Retinal pigment epithelial cell (primary cell): ENCODE results near the gene ATP6V1G3.

Source experiments
- DNase-seq: peaks from one replicate; pipeline ENCODE4 v3.0.0-alpha.2; 2010; ENCODE audit warnings: low read depth
- H3K4me3 ChIP-seq: 2 replicates; pipeline ENCODE4 v1.5.1; 2011; ENCODE audit warnings: mild to moderate bottlenecking, low read length, control low read depth, moderate library complexity
- TF ChIP-seq, protein P1 (sequence below): conservative IDR thresholded peaks from 2 replicates; pipeline ENCODE4 v1.5.1; 2011; ENCODE audit warnings: low read depth, low read length, control low read depth, inconsistent platforms

The ATP6V1G3 gene

DNA sequence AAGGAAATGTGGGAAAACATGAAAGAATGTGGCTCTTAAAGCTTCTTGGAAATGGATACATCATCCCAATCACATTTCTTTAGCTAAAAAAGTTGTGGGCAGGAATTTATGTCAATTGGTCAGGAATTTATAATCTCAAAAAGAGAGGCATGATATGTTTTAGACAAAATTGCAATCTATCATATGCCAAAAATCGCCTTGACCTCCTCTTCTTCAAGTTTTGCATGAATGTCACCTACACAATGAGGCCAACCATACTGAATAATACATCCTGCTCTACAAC, 42.4 kb downstream of the ATP6V1G3 start:
- no peak overlapping the region for H3K4me3 ChIP-seq
- TF ChIP-seq, protein P1, sequence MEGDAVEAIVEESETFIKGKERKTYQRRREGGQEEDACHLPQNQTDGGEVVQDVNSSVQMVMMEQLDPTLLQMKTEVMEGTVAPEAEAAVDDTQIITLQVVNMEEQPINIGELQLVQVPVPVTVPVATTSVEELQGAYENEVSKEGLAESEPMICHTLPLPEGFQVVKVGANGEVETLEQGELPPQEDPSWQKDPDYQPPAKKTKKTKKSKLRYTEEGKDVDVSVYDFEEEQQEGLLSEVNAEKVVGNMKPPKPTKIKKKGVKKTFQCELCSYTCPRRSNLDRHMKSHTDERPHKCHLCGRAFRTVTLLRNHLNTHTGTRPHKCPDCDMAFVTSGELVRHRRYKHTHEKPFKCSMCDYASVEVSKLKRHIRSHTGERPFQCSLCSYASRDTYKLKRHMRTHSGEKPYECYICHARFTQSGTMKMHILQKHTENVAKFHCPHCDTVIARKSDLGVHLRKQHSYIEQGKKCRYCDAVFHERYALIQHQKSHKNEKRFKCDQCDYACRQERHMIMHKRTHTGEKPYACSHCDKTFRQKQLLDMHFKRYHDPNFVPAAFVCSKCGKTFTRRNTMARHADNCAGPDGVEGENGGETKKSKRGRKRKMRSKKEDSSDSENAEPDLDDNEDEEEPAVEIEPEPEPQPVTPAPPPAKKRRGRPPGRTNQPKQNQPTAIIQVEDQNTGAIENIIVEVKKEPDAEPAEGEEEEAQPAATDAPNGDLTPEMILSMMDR: no peak
- DNase-seq: no peak

DNA sequence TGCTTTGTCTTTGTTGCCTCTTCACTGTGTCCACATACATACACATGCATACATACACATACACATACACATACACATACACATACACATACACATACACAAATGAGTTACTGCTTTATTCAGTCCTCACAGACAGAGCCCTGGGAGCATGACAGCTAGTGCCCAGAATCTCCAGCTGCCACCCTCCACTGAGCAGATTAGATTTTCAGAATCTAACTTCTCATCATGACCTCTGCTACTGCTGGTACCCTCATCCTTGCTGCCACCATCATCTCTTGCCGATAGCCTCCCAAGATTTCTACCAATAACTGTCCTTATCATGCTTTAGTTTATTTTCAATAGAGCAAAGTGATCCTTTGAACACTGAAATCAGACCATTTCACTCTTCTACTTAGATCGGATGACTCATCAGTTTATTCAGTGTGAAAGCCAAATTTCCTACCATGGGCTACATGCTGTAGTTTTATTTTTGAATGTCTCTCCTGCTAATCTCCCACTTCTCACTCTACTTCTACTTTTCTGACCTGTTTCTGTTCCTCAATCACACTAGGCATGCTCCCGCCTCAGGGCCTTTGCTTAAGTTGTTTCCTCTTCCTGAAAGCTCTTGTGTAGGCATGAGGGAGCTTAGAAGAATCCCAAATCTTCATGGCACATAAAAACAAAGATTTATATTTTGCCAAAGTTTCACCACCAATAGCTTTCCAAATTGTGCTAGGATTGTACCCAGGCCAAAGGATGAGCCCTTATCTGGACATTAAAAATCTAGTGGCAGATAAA, 43.0 kb downstream of the ATP6V1G3 start:
- no peak overlapping the region for H3K4me3 ChIP-seq
- TF ChIP-seq, protein P1: no peak
- no peak for DNase-seq

DNA sequence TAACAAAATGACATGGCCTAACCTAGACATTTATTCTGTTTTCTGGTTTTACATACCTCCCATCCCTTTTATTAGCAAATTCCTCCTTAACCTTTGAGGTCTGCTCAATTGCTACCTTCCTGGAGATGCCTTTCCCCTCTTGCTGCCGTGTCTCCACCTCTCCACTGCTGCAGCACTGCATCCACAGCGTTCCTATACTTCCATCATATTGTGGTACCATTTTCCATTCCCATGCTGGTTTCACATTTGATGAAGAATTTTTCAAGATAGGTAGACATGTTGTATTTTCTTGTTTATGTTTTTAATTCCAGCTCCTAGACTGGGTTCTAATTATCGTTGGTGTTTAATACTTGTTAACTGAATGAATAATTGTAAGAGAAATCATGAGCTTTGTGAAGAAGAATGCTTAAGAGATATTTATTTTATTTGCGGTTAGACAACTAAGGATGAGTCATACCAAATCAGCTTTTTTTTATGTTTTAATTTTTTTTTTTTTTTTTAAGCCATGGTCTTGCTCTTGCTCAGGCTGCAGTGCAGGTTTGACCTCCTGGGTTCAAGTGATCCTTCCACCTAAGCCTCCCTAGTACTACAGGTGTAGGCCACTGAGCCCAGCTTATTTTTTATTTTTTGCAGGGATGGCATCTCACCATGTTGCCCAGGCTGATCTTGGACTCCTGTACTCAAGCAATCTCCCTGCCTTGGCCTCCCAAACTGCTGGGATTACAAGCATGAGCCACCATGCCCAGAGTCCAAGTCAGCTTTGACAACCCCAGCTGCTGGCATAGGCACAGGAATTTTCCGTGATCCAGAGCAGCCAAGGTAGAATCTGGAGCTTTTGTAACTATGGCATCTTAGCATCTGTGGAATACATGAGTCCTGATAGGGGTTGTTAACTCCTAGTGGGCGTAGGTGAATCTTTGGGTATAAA, 44.0 kb downstream of the ATP6V1G3 start:
- H3K4me3 ChIP-seq: no peak overlapping the region
- TF ChIP-seq, protein P1: no peak
- DNase-seq: no peak

DNA sequence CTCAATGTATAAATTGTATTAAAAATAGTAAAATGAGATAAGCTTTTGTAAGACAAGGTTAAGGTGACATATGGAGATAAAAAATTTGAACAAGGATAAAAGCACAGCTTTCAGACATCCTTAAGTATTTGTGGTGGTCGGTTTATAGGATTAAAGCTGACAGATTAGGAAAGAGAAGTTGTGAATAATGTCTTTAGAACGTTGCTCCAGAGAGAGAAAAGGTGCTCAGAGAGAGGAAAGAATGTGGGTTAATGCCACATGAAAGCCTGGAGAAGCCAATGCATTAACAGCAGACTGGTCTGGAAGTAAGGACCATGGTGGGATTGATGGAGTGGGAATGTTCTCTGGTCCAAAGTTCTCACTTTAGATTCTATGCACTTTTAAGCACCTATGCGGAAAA, 44.8 kb downstream of the ATP6V1G3 start:
- TF ChIP-seq, protein P1: no peak
- no peak for DNase-seq
- H3K4me3 ChIP-seq: no peak overlapping the region

DNA sequence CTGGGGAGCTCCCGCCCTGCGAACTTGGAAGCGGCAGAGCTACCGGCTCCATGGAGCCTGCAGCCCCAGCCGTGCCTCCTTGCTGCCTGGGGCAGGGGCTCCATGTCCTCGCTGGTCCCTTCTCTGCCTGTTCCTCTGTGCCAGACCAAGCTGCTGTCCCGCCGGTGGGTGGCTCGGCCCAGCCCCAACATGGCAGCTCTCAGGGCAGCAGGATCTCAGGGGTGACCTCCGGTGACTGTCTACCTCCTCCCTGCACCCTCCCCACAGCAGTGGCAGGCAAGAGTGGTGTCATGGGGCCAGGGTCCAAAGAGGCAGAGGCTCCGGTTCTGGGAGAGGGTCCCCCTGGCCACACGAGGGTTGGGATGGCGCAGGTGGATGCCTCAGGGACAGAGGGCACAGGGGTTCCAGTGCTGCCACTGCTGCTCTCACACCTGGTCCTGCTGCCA, 45.8 kb downstream of the ATP6V1G3 start:
- DNase-seq: no peak
- H3K4me3 ChIP-seq: no peak overlapping the region
- TF ChIP-seq, protein P1: no peak

DNA sequence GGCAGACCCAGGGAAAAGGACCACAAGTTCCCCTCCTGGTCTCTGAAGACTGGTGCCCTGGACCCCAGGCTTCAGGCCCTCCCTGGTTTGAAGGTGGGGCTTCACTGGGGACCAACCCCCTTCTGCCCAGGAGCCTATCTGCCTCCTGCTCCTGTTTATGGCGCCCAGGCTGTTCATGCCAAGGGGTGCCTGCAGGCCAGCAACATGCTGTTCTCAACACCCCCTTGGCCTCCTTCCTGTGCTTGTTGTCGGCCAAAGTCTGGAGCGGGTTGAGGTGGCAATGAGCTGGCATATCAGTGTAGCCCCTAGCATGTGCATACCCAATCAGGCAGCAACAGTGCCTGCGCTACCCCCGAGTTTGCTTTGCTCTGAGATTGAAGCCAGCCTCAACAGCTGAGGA, 46.3 kb downstream of the ATP6V1G3 start:
- DNase-seq: no peak
- H3K4me3 ChIP-seq: no peak overlapping the region
- TF ChIP-seq, protein P1: no peak
